Skeletal muscle tissue (tissue), 4 donors: ENCODE measurements around the gene CDCA7L. TPM values are rescaled to one million over a fixed set of nuclear protein-coding genes. Genes with fewer than 3 reads are reported as not detected.
"Not testable (repeated sequence)": the region's sequence is repeated elsewhere in the genome, so short reads cannot be mapped to it uniquely, and the experiment has no call there.

ENCODE experiments used
- H3K27ac ChIP-seq: one replicate; pipeline ENCODE4 v1.7.0; 2013; ENCODE audit warnings: mild to moderate bottlenecking, low read depth, low read length, inconsistent platforms
- H3K27me3 ChIP-seq, 3 donors: one replicate each; pipeline ENCODE4 v1.7.0; 2013; ENCODE audit warnings: low read length in 3 of 3; ENCODE audit not compliant: control insufficient read depth in 3 of 3, insufficient read depth in 3 of 3
- H3K36me3 ChIP-seq, 3 donors: one replicate each; pipeline ENCODE4 v1.7.0; 2013; ENCODE audit warnings: low read length in 3 of 3; ENCODE audit not compliant: control insufficient read depth in 3 of 3, insufficient read depth in 3 of 3
- H3K4me1 ChIP-seq, 3 donors: one replicate each; pipeline ENCODE4 v1.7.0; 2013; ENCODE audit warnings: low read length in 3 of 3, mild to moderate bottlenecking in 3 of 3; ENCODE audit not compliant: control insufficient read depth in 3 of 3, insufficient read depth in 3 of 3
- H3K4me3 ChIP-seq, 3 donors: one replicate each; pipeline ENCODE4 v1.7.0; 2013; ENCODE audit warnings: low read length in 3 of 3
- H3K9ac ChIP-seq, 3 donors: one replicate each; pipeline ENCODE4 v1.7.0; 2013; ENCODE audit warnings: low read length in 3 of 3, mild to moderate bottlenecking in 3 of 3, moderate library complexity in 2 of 3, low read depth in 1 of 3
- H3K9me3 ChIP-seq, 3 donors: one replicate each; pipeline ENCODE4 v1.7.0; 2013; ENCODE audit warnings: low read length in 3 of 3; ENCODE audit not compliant: control insufficient read depth in 3 of 3
- total RNA-seq: library from RNA; depleted of rRNA; stranded (reverse); fragments of >200 nt; gene quantifications from one replicate; pipeline ENCODE4 v1.2.3, GENCODE V29; 2014
- donor health status: Osteomylitis.

CDCA7L gene
- total RNA-seq, 1 donor from 2014 or later = 19.8 TPM

DNA sequence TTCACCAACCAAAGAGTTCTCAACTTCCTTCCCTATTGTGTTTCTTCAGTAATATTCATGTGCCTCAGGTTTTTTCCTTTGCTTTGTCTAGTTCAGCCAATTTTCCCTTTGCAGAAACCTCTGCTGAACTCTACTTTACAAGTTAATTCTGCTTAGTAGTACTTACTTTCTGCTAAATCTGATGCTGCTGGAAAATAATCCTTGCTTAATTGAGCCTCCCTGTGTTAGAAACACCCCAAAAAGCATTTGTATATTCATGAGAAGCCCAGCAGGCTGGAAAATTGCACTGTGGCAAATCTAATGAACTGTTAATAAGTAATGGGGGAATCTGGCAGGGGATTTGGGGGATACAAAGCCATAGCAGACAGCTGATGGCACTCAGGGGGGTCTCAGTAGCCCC is 78.5 kb downstream of the CDCA7L start:
- H3K9ac ChIP-seq = no peak overlapping the region
- H3K4me1 ChIP-seq = no peaks in the 10 kb centered on the region
- H3K36me3 ChIP-seq = no peaks in the 10 kb centered on the region
- no peak overlapping the region for H3K27ac ChIP-seq
- H3K4me3 ChIP-seq = no peak overlapping the region
- H3K9me3 ChIP-seq = no peaks in the 10 kb centered on the region
- H3K27me3 ChIP-seq = no peaks in the 10 kb centered on the region

DNA sequence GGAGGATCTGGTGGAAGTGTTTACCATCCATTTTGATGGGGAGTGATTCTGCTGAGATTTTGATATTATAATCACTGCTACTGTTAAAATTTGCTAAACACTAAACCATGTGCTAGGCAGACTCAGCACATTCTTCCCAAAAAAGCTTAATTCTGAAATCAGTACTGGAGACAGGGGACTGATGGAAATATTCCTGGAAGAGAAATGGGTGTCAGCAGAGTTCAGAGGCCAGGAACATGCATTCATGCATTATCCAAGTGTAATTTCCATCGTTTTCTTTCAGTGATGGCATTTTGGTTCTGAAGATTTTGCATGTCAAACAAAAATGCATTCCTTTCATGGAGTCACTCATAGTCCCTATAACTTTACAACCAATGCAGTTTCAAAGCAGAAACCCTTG is 79.0 kb downstream of the CDCA7L start:
- no peak overlapping the region for H3K4me3 ChIP-seq
- no peaks in the 10 kb centered on the region for H3K27me3 ChIP-seq
- no peak overlapping the region for H3K27ac ChIP-seq
- no peaks in the 10 kb centered on the region for H3K9me3 ChIP-seq
- H3K4me1 ChIP-seq = no peaks in the 10 kb centered on the region
- H3K36me3 ChIP-seq = no peaks in the 10 kb centered on the region
- no peak overlapping the region for H3K9ac ChIP-seq

DNA sequence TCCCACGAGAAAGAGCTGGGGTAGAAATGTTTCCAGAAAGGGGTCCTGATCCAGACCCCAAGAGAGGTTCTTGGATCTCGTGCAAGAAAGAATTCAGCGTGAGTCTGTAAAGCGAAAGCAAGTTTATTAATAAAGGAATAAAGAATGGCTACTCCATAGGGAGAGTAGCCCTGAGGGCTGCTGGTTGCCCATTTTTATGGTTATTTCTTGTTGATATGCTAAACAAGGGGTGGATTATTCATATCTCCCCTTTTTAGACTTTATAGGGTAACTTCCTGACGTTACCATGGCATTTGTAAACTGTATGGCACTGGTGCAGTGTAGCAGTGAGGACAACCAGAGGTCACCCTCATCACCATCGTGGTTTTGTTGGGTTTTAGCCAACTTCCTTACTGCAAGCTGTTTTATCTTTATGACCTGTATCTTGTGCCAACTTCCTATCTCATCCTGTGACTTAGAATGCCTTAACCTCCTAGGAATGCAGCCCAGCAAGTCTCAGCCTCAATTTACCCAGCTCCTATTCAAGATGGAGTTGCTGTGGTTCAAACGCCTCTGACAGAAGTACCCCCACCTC is 80.0 kb downstream of the CDCA7L start:
- not testable (repeated sequence) for H3K36me3 ChIP-seq, H3K4me3 ChIP-seq

DNA sequence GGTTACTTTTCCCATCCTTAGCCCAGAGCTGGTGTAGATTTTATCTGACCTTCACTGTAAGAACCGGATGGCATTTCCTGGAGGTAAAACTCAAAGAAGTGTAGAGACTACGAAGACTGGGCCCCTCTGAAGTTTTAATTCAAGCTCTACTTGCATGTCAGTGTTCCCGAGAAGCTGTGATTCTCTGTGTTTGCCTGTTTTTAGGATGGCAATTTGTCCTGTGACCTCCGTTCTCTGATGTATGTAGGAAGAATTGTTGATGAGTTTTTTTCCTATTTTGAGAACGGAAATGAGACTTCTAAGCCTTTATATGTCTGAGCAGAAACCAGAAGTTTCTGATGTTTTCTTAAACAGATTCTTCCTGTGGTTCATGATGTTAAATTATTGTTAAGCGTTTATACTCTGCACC is 94.1 kb downstream of the CDCA7L start:
- Histone ChIP-seq H3K36me3 (no peaks in the 10 kb centered on the region), H3K9me3 (no peaks in the 10 kb centered on the region), H3K27me3 (no peaks in the 10 kb centered on the region), H3K27ac (no peak overlapping the region), H3K9ac (no peak overlapping the region), H3K4me1 (no peaks in the 10 kb centered on the region), H3K4me3 (no peak overlapping the region)

More for the DNA sequence above, 80.0 kb downstream of the CDCA7L start:
- not testable (repeated sequence) for H3K9ac ChIP-seq, H3K27ac ChIP-seq, H3K4me1 ChIP-seq, H3K9me3 ChIP-seq, H3K27me3 ChIP-seq
